Measurements from ENCODE around the gene ZNF415. TPM values are rescaled to one million over a fixed set of nuclear protein-coding genes. Genes with fewer than 3 reads are reported as not detected.

ZNF415 gene
- total and polyA plus RNA-seq, 9 of the 15 experiments (the other 6 are each of a cell fraction or from before 2014, with no cell fraction given): 0.06 to 0.82 (median 0.14) TPM; not detected in 2

GRCh38 chr19:53131085-53131590 is 1.6 kb downstream of the ZNF415 start:
- Histone ChIP-seq H3K4me3 (no peak overlapping the region), H2AFZ (ENCODE audit: low read depth, low read length) (no peak overlapping the region), H3K4me1 (replicated peaks in 1 of 2; ENCODE audit: control insufficient read depth in 2 of 2, insufficient read depth in 2 of 2, low read length in 2 of 2) (no peaks in the 10 kb centered on the region), H3K9me1 (ENCODE audit: control insufficient read depth, insufficient read depth, low read length) (no peaks in the 10 kb centered on the region), H3K9ac (ENCODE audit: insufficient read depth in 1 of 2, low read depth in 2 of 2, low read length in 2 of 2) (no peak overlapping the region), H3K27ac (ENCODE audit: extremely low read depth, low read depth, low read length) (no peak overlapping the region), H3K79me2 (ENCODE audit: control insufficient read depth, insufficient read depth, low read length) (no peaks in the 10 kb centered on the region), H3K9me3 (replicated peaks; ENCODE audit: control insufficient read depth, insufficient read depth, low read depth, low read length) (no peaks in the 10 kb centered on the region), H3K27me3 (ENCODE audit: control insufficient read depth in 2 of 2, insufficient read depth in 2 of 2, low read length in 2 of 2) (peaks cover 4 to 8% of the 10 kb centered on the region in 2 experiments; a peak in 2 of 5 replicates), H3K4me2 (ENCODE audit: insufficient read depth, low read length) (no peak overlapping the region), H4K20me1 (replicated peaks; ENCODE audit: control insufficient read depth, insufficient read depth, low read length) (no peaks in the 10 kb centered on the region), H3K36me3 (ENCODE audit: control insufficient read depth, insufficient read depth, low read length) (no peaks in the 10 kb centered on the region)
- ATAC-seq (no peak), DNase-seq (ENCODE audit: extremely low read depth in 1 of 4, low spot score in 3 of 4) (no peak), FAIRE-seq (no peak)
- TF ChIP-seq ARID1B (IDR thresholded peaks at IDR 0.05) (no peak), ZNF512 (tag; IDR thresholded peaks at IDR 0.05) (no peak), RB1 (IDR thresholded peaks at IDR 0.05; ENCODE audit: low read depth) (no peak), KAT8 (IDR thresholded peaks at IDR 0.05; ENCODE audit: low read depth) (no peak), ZNF143 (CRISPR knock-in tag; IDR thresholded peaks at IDR 0.05) (no peak), EP300 (IDR thresholded peaks at IDR 0.05; ENCODE audit: low read length) (no peak), BMI1 (IDR thresholded peaks at IDR 0.05; ENCODE audit: low read length) (no peak)
- TF ChIP-seq, protein P1, sequence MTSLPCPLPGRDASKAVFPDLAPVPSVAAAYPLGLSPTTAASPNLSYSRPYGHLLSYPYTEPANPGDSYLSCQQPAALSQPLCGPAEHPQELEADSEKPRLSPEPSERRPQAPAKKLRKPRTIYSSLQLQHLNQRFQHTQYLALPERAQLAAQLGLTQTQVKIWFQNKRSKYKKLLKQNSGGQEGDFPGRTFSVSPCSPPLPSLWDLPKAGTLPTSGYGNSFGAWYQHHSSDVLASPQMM (CRISPR knock-in tag; IDR thresholded peaks at IDR 0.05): no peak
- CTCF ChIA-PET (ENCODE audit: low intra/inter-chr PET ratio): no interaction called here
- BruUV-seq (replicated peaks): no TSS peak
- WGBS (ENCODE audit: insufficient coverage, low coverage, missing lambda C conversion rate): 42% methylated on average over 4 of the region's 4 CpGs
- intact Hi-C loops (cut with micrococcal nuclease) (no loop called here), in situ Hi-C loops (cut with MboI) (no loop called here)
- POLR2A ChIA-PET: interaction anchor here (0.5 kb wide), 1 partner anchor 189 kb away, joined by 3 read pairs; no protein-coding TSS in a partner anchor

All from K562 (cell line).